ENCODE results near the gene HSPA9. TPM values are rescaled to one million over a fixed set of nuclear protein-coding genes. Genes with fewer than 3 reads are reported as not detected.

HSPA9 gene
- total and polyA plus RNA-seq, 10 of the 15 experiments (the other 5 are each of a cell fraction or from before 2014, with no cell fraction given) = 145 to 455 (median 343) TPM

- TF ChIP-seq PRDM15 (CRISPR knock-in tag; IDR thresholded peaks at IDR 0.05) (no peak), PKNOX1 (IDR thresholded peaks at IDR 0.05) (peak; percentile 72), CBFB (IDR thresholded peaks at IDR 0.05; ENCODE audit: low read depth) (peak; percentile 94), SMC3 (IDR thresholded peaks at IDR 0.05; ENCODE audit: borderline replicate concordance, low read length) (no peak), HDAC2 (IDR thresholded peaks at IDR 0.05) (no peak), NFYB (IDR thresholded peaks at IDR 0.05; ENCODE audit: insufficient read depth, low read depth, low read length) (no peak), PAX5 (IDR thresholded peaks at IDR 0.05; ENCODE audit: borderline replicate concordance, low read depth, low read length) (peak; percentile 54; the same call in 1 of the 2 replicates), BHLHE40 (IDR thresholded peaks at IDR 0.05; ENCODE audit: borderline replicate concordance in 1 of 2, low read depth in 2 of 2, low read length in 1 of 2) (peak; percentile 43 to 85; a peak in 3 of 4 replicates), SUZ12 (IDR thresholded peaks at IDR 0.05; ENCODE audit: unreplicated experiment) (no peak), NR2F1 (conservative IDR thresholded peaks at IDR 0.05) (peak; percentile 95), ELK1 (IDR thresholded peaks at IDR 0.05; ENCODE audit: low read depth, low read length) (peak; percentile 70; the same call in 1 of the 2 replicates)
Measured at GRCh38 chr5:138575194-138576015, at the start of gene HSPA9 (continued).
